ENCODE data around the gene LRRFIP1.

GRCh38 chr2:237688081-237688480 is 60.7 kb downstream of the LRRFIP1 start:
- TF ChIP-seq CTCF (IDR thresholded peaks at IDR 0.05) (no peak), EZH2 (IDR thresholded peaks at IDR 0.05) (no peak)

Measured in neural progenitor cell (in vitro differentiated cells).